Measurements from ENCODE around the gene KRTAP6-2. TPM values are rescaled to one million over a fixed set of nuclear protein-coding genes. Genes with fewer than 3 reads are reported as not detected.

The KRTAP6-2 gene, protein sequence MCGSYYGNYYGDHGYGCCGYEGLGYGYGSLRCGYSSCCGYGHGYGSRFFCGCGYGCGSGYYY
- not detected for polyA plus RNA-seq (2012; ENCODE audit: insufficient read depth, insufficient read length, low read depth)

DNA sequence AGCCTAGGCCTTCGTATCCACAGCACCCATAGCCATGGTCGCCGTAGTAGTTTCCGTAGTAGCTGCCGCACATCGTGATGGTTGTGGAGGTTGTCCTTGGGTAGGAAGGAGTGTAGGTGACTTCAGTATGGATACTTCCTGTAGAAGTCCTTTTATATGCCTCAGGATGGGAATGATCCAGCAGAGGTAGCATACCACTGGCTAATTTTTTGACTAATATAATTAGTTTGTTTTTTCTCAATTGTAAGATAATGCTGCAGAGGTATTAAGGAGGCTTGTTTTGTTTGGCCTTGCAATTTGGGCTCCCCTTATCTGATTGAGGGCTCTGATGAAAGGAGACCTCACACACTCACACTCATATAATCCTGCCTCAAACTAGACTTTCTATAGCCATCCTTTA lies at the start of gene KRTAP6-2:
Gene KRTAP6-2, minus strand, starts transcription at position 101 of the 400 bp plus-strand sequence. Its CDS starts 28 bp downstream, at position 73.
- H3K36me3 ChIP-seq: no peaks in the 10 kb centered on the region
- H3K4me1 ChIP-seq: no peaks in the 10 kb centered on the region
- no peaks in the 10 kb centered on the region for H3K27me3 ChIP-seq
- H3K9me3 ChIP-seq: no peaks in the 10 kb centered on the region; the same call in 1 of the 2 replicates
- TF ChIP-seq, protein P1, sequence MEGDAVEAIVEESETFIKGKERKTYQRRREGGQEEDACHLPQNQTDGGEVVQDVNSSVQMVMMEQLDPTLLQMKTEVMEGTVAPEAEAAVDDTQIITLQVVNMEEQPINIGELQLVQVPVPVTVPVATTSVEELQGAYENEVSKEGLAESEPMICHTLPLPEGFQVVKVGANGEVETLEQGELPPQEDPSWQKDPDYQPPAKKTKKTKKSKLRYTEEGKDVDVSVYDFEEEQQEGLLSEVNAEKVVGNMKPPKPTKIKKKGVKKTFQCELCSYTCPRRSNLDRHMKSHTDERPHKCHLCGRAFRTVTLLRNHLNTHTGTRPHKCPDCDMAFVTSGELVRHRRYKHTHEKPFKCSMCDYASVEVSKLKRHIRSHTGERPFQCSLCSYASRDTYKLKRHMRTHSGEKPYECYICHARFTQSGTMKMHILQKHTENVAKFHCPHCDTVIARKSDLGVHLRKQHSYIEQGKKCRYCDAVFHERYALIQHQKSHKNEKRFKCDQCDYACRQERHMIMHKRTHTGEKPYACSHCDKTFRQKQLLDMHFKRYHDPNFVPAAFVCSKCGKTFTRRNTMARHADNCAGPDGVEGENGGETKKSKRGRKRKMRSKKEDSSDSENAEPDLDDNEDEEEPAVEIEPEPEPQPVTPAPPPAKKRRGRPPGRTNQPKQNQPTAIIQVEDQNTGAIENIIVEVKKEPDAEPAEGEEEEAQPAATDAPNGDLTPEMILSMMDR (IDR thresholded peaks at IDR 0.05; ENCODE audit: low read depth, low read length): no peak
- no peak within 1 kb of the TSS for H3K4me3 ChIP-seq (ENCODE audit: low read depth, low read length)
- no peak for DNase-seq

- DNase-seq: no peak
- Histone ChIP-seq H3K27me3 (no peaks in the 10 kb centered on the region), H3K9me3 (no peaks in the 10 kb centered on the region), H3K4me3 (ENCODE audit: low read depth, low read length) (no peak overlapping the region), H3K4me1 (no peaks in the 10 kb centered on the region; the same call in 1 of the 2 replicates), H3K36me3 (no peaks in the 10 kb centered on the region)
- TF ChIP-seq, protein P1 (IDR thresholded peaks at IDR 0.05; ENCODE audit: low read depth, low read length): no peak
These were observed 48.3 kb upstream of the KRTAP6-2 start for GRCh38 chr21:30646904-30647414.

DNA sequence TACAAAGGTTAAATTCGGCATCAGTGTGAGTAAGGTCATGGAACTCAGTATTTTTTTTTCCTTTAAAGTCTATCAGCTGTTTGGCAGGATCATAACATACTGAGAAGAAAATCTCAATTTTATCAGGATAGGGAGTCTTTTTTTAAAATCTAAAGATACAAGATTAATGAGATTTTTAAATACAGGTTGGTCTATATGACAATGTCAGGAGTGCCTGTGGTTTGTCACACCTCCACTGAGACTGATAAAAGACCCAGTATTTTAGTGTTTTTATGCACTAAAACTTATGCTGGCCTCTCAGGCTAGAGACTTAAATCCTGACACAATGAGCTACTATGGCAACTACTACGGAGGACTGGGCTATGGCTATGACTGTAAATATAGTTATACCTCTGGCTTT lies 43.9 kb upstream of the KRTAP6-2 start, which contains the start of gene KRTAP20-3:
Gene KRTAP20-3, plus strand, starts transcription at position 301 of the 400 bp plus-strand sequence.
- no peak for DNase-seq
- Histone ChIP-seq H3K4me3 (ENCODE audit: low read depth, low read length) (no peak within 1 kb of the TSS), H3K36me3 (no peaks in the 10 kb centered on the region), H3K4me1 (no peaks in the 10 kb centered on the region), H3K9me3 (no peaks in the 10 kb centered on the region), H3K27me3 (no peaks in the 10 kb centered on the region)
- TF ChIP-seq, protein P1 (IDR thresholded peaks at IDR 0.05; ENCODE audit: low read depth, low read length): no peak

DNA sequence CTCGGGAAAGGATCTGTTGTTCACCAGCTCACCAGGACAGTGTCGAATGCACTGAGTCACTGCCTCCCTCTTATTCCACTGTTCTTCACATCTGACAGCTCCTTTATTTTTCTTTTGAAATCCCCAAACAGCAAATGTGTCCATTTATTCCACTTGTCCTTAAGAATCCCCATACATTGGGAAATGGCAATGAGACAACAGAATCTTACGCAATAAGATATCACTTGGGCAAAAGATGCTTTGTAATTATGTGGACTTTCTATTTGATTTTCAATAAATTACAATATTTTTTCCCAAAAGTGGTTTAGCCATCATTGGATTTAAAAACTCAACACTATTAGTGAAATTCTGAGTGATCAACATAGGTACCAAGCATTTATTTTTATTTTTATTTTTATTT lies 40.0 kb upstream of the KRTAP6-2 start:
- Histone ChIP-seq H3K4me1 (no peaks in the 10 kb centered on the region), H3K4me3 (ENCODE audit: low read depth, low read length) (no peak overlapping the region), H3K36me3 (no peaks in the 10 kb centered on the region), H3K9me3 (no peaks in the 10 kb centered on the region), H3K27me3 (no peaks in the 10 kb centered on the region)
- no peak for DNase-seq
- TF ChIP-seq, protein P1 (IDR thresholded peaks at IDR 0.05; ENCODE audit: low read depth, low read length): no peak

DNA sequence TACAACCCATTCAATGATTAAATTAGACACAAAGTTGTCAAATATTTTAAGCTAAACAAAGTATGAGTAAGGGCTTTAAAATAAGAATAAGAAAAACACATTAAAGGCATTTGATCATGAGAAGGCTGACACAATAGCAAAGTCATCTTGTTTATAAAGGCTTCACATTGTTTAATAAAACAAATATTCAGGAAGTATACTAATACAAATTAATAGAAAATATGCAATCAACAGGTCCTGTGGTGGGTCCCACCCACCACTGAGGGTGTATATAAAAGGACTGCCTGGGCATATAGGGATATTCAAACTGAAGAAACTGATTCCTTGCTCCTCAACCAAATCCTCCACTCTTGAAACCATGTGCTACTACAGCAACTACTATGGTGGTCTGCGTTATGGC lies 36.2 kb upstream of the KRTAP6-2 start, which contains the start of gene KRTAP20-2:
Gene KRTAP20-2, plus strand, starts transcription at position 301 of the 400 bp plus-strand sequence. Its CDS starts 58 bp downstream, at position 359.
- no peaks in the 10 kb centered on the region for H3K9me3 ChIP-seq
- no peaks in the 10 kb centered on the region for H3K36me3 ChIP-seq
- TF ChIP-seq, protein P1 (IDR thresholded peaks at IDR 0.05; ENCODE audit: low read depth, low read length): no peak
- H3K4me3 ChIP-seq (ENCODE audit: low read depth, low read length): no peak within 1 kb of the TSS
- H3K4me1 ChIP-seq: no peaks in the 10 kb centered on the region
- DNase-seq: no peak
- H3K27me3 ChIP-seq: no peaks in the 10 kb centered on the region

- DNase-seq: no peak
- Histone ChIP-seq H3K27me3 (no peaks in the 10 kb centered on the region), H3K9me3 (no peaks in the 10 kb centered on the region), H3K36me3 (no peaks in the 10 kb centered on the region), H3K4me1 (no peaks in the 10 kb centered on the region), H3K4me3 (ENCODE audit: low read depth, low read length) (no peak overlapping the region)
- TF ChIP-seq, protein P1 (IDR thresholded peaks at IDR 0.05; ENCODE audit: low read depth, low read length): no peak
These were observed 30.5 kb upstream of the KRTAP6-2 start for GRCh38 chr21:30629200-30629599.
